HUDEP-2 (cell line): ENCODE measurements around the gene GPR37L1.
"Not testable (repeated sequence)": the region's sequence is repeated elsewhere in the genome, so short reads cannot be mapped to it uniquely, and the experiment has no call there.

Source experiments
- DNase-seq, 76 experiments: peaks; one replicate each; lab custom pipeline; 2025; ENCODE audit not compliant: unreplicated experiment in 76 of 76; lab: John Stamatoyannopoulos, UW

GPR37L1 gene

GRCh38 chr1:202133001-202133400, 10.3 kb downstream of the GPR37L1 start:
- no peak for DNase-seq

- no peak for DNase-seq
Measured at GRCh38 chr1:202133496-202133895, 10.8 kb downstream of the GPR37L1 start.

- no peak for DNase-seq
Measured at GRCh38 chr1:202133989-202134388, 11.3 kb downstream of the GPR37L1 start.

GRCh38 chr1:202134645-202135172, 12.0 kb downstream of the GPR37L1 start:
- DNase-seq: no peak

- peak in 43 of 76 experiments; percentile 4 to 58 (median 23) for DNase-seq
Measured at GRCh38 chr1:202135221-202135721, 12.6 kb downstream of the GPR37L1 start.

GRCh38 chr1:202140833-202141232, 18.1 kb downstream of the GPR37L1 start:
- DNase-seq: no peak

- not testable (repeated sequence) for DNase-seq
Measured at GRCh38 chr1:202141468-202141867, 18.8 kb downstream of the GPR37L1 start.

- DNase-seq: peak in 18 of 76 experiments; percentile 10 to 41 (median 20)
Measured at GRCh38 chr1:202143011-202143767, 20.5 kb downstream of the GPR37L1 start.

DNA sequence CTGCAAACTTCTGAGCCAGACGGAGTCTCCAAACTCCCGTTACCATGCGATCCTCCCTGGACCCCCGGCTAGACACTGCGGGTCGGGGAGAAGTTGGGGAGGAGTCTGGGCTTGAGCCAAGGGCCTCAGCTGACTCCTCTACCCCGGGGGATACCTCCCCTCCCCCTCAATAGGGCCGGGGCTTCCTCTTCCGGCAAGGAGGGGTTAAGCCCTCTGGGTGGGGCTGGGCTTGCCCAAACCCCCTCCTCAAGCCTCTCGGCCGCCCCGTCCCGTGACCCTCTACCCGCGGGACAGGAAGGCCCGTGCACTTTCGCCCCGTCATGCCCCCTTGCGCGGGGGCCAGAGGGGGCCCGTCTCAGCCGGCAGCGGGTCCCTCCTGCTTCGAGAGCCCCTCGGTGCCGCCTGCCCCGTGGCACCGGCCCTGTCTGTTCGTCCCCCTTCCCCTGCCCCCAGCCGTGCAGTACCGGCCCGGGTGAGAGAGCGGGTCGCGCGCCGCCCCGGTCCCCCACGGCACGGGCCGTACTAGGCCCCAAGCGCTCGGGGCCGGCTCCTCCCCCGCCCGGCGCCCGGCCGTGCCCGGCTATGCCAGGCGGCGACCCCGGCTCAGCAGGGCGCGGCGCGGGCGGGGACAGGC, 21.2 kb downstream of the GPR37L1 start:
- DNase-seq: no peak

GRCh38 chr1:202144402-202145067, 21.8 kb downstream of the GPR37L1 start, which contains the start of gene ARL8A:
ARL8A (minus strand) TSS chr1:202144737; CDS start chr1:202144572, 165 bp downstream.
- DNase-seq: peak in 34 of 76 experiments; percentile 10 to 55 (median 36)

GRCh38 chr1:202145068-202145743, 22.5 kb downstream of the GPR37L1 start:
- DNase-seq: peak in 10 of 76 experiments; percentile 18 to 49 (median 28)

DNA sequence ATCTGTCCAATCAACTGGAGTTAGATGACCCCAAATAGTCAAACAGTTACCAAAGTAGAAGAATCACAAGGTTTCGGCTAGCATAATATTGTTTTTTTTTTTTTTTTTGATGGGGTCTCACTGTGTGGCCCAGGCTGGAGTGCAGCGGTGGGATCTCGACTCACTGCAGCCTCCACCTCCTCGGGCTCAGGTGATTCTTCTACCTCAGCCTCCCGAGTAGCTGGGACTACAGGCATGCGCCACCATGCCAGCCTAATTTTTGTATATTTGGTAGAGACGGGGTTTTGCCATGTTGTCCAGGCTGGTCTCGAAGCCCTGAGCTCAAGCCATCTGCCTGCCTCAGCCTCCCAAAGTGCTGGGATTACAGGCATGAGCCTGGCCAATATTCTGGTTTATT, 23.0 kb downstream of the GPR37L1 start:
- DNase-seq: not testable (repeated sequence)

- no peak for DNase-seq
Measured at GRCh38 chr1:202146279-202146678, 23.6 kb downstream of the GPR37L1 start.

DNA sequence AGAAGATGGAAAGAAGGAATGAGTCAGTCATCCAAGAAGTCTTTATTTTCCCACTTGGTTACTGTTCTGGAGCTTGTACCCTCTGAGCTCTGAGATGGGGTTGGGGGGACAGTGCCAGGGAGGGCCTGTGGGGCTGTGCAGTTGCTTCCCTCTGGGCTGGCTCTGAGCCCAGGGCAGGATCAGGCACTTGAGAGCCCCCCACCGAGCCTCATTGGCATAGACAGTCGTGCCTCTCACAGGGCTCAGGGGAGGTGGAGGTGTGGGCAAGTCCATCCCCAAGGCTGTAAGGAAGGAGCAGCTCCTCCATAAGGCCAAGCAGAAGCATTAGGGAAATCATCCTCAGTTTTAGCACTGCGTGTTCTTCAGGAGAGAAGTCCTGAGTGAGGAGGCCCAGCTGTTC, 24.3 kb downstream of the GPR37L1 start:
- no peak for DNase-seq

DNA sequence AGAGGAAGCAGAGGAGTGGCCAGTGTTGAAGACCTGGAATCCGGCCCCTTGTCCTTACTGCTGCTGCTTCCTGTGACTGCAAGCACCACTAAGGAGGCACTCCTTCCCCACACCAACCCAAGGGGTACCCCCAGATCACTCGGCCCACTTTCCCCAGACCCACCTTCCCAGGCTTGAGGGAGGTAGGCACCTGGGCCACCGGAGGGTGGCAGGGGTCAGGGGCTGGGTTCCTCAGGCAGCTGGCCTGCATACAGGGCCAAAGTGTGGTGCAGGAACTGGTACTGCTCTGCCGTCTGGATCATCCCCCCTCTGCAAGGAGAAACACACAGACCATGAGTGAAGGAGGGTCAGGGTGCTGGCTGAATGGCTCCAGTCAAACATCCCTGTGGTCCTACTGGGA, 25.7 kb downstream of the GPR37L1 start:
- DNase-seq: no peak

- no peak for DNase-seq
Measured at GRCh38 chr1:202149566-202149965, 26.8 kb downstream of the GPR37L1 start.

GRCh38 chr1:202150187-202150586, 27.5 kb downstream of the GPR37L1 start:
- no peak for DNase-seq

- no peak for DNase-seq
Measured at GRCh38 chr1:202150602-202151001, 27.9 kb downstream of the GPR37L1 start.

- DNase-seq: no peak
Measured at GRCh38 chr1:202151045-202151444, 28.3 kb downstream of the GPR37L1 start.

- DNase-seq: no peak
Measured at GRCh38 chr1:202152399-202152798, 29.7 kb downstream of the GPR37L1 start.
